ENCODE results near the gene NUP188. TPM values are rescaled to one million over a fixed set of nuclear protein-coding genes. Genes with fewer than 3 reads are reported as not detected.

NUP188 gene
- total RNA-seq, 2 experiments from 2014 or later, result 65.8 to 73.6 TPM

- ChIA-PET POLR2A (interaction anchor here (0.6 kb wide), 1 partner anchor 16 kb away, joined by 5 read pairs; no protein-coding TSS in a partner anchor), CTCF (no interaction called here)
- no peaks in the 10 kb centered on the region for H3K27me3 Mint-ChIP-seq
- no peak for DNase-seq
- H3K27ac Mint-ChIP-seq, result no peak overlapping the region
- H3K4me1 Mint-ChIP-seq, result no peaks in the 10 kb centered on the region
- no peak overlapping the region for H3K4me3 Mint-ChIP-seq
- no peaks in the 10 kb centered on the region for H3K9me3 Mint-ChIP-seq
- H3K36me3 Mint-ChIP-seq (ENCODE audit: low read depth), result peaks cover 9% of the 10 kb centered on the region
Measured at GRCh38 chr9:129053020-129053419, 105.5 kb downstream of the NUP188 start.

- POLR2A ChIA-PET, result no interaction called here
Measured at GRCh38 chr9:129054163-129054851, 106.8 kb downstream of the NUP188 start.

More at GRCh38 chr9:129054163-129054851, 106.8 kb downstream of the NUP188 start:
- no peaks in the 10 kb centered on the region for H3K27me3 Mint-ChIP-seq
- no peaks in the 10 kb centered on the region for H3K4me1 Mint-ChIP-seq
- no peak overlapping the region for H3K27ac Mint-ChIP-seq
- CTCF ChIA-PET, result no interaction called here
- peaks cover 3% of the 10 kb centered on the region for H3K36me3 Mint-ChIP-seq (ENCODE audit: low read depth)
- no peak overlapping the region for H3K4me3 Mint-ChIP-seq
- no peak for DNase-seq
- no peaks in the 10 kb centered on the region for H3K9me3 Mint-ChIP-seq

Other genes with a start within 250 kb of the NUP188 start
- gene PKN3, start 245.2 kb upstream of the NUP188 start, total RNA-seq, result 1 to 10 TPM; 5.0 to 5.6 TPM
- 10 to 100 TPM; 79.3 to 81.5 TPM for gene ZDHHC12, start 223.6 kb upstream of the NUP188 start, total RNA-seq
- gene ZER1, start 175.8 kb upstream of the NUP188 start, total RNA-seq, result 10 to 100 TPM; 24.1 to 24.4 TPM
- gene TBC1D13, start 160.4 kb upstream of the NUP188 start, total RNA-seq, result 10 to 100 TPM; 18.0 to 21.4 TPM
- gene ENDOG, start 129.2 kb upstream of the NUP188 start, total RNA-seq, result 10 to 100 TPM; 16.7 to 19.1 TPM
- gene SPOUT1, start 117.9 kb upstream of the NUP188 start, total RNA-seq, result 10 to 100 TPM; 54.3 to 59.2 TPM
- 10 to 100 TPM; 12.7 to 14.8 TPM for gene KYAT1, start 65.7 kb upstream of the NUP188 start, total RNA-seq
- 10 to 100 TPM; 37.1 to 38.1 TPM for gene LRRC8A, start 65.6 kb upstream of the NUP188 start, total RNA-seq
- 1 to 10 TPM; 1.1 to 1.4 TPM for gene PHYHD1, start 26.7 kb upstream of the NUP188 start, total RNA-seq
- gene DOLK, start 96 bp upstream of the NUP188 start, total RNA-seq, result 1 to 10 TPM; 7.0 TPM
- gene SH3GLB2, start 80.6 kb downstream of the NUP188 start, total RNA-seq, result 10 to 100 TPM; 87.0 to 90.5 TPM
- gene MIGA2, start 88.9 kb downstream of the NUP188 start, total RNA-seq, result 10 to 100 TPM; 36.5 to 40.9 TPM
- 10 to 100 TPM; 12.9 to 16.3 TPM for gene DOLPP1, start 133.4 kb downstream of the NUP188 start, total RNA-seq
- 10 to 100 TPM; 17.3 to 18.2 TPM for gene CRAT, start 163.1 kb downstream of the NUP188 start, total RNA-seq
- 10 to 100 TPM; 88.3 to 97.7 TPM for gene PTPA, start 163.7 kb downstream of the NUP188 start, total RNA-seq
- gene IER5L, start 230.6 kb downstream of the NUP188 start, total RNA-seq, result 1 to 10 TPM; 2.4 to 3.0 TPM